GM20431 (cell line): Measurements from ENCODE around the gene RTN1.

Source experiments
- in situ Hi-C: fragments of 300-500 bp; cut with MseI, MboI; formaldehyde crosslinking; loops from one replicate; pipeline ENCODE4 v1.15.0; 2020; ENCODE audit warnings: low sequenced_read_pairs; ENCODE audit not compliant: unreplicated experiment

The RTN1 gene

GRCh38 chr14:59576332-59577294, 294.0 kb downstream of the RTN1 start, which contains the start of gene CCDC175:
TSS of gene CCDC175 (minus strand) at chr14:59576812. CDS start at chr14:59576775, 37 bp downstream.
- in situ Hi-C loops: no loop called here

GRCh38 chr14:59570122-59570521, 300.5 kb downstream of the RTN1 start:
- in situ Hi-C loops: no loop called here

- in situ Hi-C loops: no loop called here
Observed at GRCh38 chr14:59566725-59567124, 303.9 kb downstream of the RTN1 start.

GRCh38 chr14:59566296-59566695, 304.3 kb downstream of the RTN1 start:
- in situ Hi-C loops: no loop called here

- in situ Hi-C loops: no loop called here
Observed at GRCh38 chr14:59565087-59565486, 305.5 kb downstream of the RTN1 start.

GRCh38 chr14:59564366-59564765, 306.2 kb downstream of the RTN1 start:
- in situ Hi-C loops: no loop called here

GRCh38 chr14:59547310-59547709, 323.3 kb downstream of the RTN1 start:
- in situ Hi-C loops: no loop called here
